Myocyte (in vitro differentiated cells): ENCODE data around the gene EPYC. TPM values are rescaled to one million over a fixed set of nuclear protein-coding genes. Genes with fewer than 3 reads are reported as not detected.

ENCODE experiments used
- DNase-seq: peaks from one replicate; pipeline ENCODE4 v3.0.0-alpha.2; 2012; ENCODE audit warnings: low read depth
- total RNA-seq: library from RNA; depleted of rRNA; stranded (reverse); fragments of >200 nt; gene quantifications from 2 replicates; pipeline ENCODE4 v1.2.3, GENCODE V29; 2014

The EPYC gene
- total RNA-seq, 1 donor from 2014 or later, result not detected

DNA sequence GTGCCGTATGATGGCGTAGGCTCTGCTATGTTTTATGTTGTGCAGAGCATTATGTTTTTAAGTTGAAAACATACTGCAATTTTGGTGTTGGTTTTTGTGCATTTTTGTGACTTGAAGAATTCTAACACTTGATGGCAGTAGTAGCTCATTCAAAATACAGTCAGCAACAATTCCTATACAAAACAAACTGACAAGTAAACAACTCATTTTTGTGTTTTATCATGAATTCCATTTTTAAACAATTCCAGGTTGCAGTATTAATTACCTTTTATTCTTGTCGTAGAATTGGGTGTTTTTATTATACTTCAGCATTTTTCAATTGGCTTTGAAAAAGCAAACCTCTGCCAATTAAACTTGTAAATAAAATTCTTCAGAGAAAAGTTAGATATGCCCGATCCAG is 45.7 kb downstream of the EPYC start:
- DNase-seq, result peak; percentile 39

DNA sequence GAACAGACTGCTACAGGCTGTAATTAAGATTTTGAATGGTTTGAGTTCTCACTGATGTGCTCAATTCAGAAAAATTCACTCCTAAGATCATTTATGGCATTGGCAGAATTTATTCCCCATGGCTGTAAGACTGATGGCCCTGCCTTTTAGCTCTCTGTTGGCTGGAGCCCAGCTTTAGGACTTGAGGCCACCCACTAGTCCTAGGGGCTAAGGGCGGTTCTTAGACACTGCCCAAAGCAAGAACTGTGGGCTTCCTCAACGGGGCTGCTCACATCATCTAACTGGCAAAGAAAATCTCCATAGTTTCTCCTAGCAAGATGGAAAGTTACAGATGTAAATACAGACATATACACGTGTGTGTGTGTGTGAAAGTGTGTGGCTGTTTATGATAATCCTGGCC is 46.4 kb downstream of the EPYC start:
- no peak for DNase-seq

DNA sequence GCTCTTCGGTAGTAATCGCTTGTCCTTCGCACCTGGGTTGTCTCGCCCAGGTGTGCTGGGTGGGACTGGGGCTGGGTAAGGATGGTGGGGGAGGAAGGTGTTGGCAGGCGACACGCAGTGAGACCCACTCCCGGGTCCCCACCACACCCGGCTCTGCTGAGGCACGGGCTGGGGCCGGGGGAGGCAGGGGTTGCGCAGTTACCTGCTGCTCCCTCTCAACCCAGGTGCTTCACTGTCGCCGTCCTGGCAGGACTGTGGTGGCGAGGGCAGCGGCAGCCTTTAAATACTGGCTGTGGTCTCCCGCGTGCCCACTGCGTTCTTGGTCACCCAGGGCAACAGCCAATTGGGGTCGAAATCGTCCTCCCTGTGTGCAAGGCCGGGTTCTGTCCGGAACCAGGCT is 49.9 kb downstream of the EPYC start, which contains the start of gene CCER1:
Gene CCER1 (minus strand): TSS at position 256 of the 400 bp plus-strand sequence. CDS start 434 bp downstream, outside the sequence.
- no peak for DNase-seq

DNA sequence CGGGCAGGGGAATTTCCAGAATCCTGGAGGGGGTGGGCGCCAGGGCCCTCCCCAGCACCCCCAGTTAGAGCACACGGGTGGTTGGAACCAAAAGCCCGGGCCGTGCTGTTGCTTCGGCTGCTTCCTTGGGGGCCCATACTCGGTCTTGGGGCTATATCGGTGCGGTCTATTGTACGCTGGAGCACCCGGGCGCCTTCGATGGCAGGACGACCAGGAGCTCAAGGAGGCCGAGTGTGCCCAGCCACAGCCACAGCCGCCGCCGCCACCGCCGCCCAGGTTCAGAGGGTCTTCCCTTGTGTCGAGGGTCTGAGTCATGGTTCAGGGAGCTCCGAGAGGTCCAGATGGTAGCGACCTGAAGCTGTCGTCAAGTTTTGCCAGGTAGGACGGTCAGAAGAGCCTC is 50.3 kb downstream of the EPYC start:
- no peak for DNase-seq

DNA sequence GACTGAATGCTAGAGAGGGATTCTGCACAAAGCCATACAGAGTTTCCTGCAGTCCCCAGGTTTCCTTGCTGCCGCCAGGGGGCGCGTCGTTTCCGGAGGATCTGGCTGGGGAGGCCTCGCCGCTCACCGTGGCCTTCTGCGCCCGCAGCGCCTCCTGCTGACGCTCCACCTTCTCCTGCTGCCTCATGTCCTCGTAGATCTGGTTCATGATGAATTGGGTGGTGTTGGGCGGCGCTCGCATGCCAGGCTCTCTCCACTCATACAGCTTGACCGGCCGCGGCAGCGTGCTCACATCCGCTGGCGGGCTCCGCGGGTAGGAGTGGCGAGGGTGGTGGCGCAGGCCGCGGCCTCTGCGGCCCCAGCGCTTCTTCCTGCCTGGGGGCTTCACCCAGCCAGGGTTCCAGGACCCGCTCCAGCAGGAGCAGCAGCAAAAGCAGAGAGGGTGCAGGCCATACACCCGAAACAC is 50.8 kb downstream of the EPYC start:
- DNase-seq, result no peak

DNA sequence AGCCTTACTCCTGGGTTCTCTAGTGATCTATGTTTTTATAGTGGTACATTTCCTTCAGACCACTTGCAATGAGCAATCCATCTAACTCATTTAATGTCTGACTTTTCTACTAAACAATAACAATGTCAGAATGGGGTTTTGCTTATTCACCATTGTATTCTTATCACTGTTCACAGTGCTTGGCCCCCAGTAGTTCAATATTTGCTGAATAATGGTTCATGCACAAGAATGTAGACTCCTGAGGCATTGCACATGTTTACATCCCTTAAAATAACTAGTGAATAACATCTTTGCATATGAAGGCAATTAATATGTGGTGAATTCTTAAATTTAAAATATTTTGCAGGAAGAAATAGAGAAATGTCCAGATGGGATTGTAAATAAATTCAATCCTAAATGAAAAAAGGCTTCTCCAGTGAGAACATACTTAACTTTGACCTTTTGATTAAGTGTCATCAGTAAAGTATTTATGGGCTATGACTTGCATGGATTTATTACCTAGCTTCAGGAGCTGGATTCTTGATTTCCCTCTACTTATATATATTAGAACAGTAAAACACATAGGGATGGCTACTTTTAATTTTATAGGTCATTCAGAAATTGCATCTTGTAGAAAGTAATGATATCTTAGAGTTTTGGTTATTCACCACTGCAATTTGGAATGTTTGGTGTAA is 53.2 kb downstream of the EPYC start:
- no peak for DNase-seq

DNA sequence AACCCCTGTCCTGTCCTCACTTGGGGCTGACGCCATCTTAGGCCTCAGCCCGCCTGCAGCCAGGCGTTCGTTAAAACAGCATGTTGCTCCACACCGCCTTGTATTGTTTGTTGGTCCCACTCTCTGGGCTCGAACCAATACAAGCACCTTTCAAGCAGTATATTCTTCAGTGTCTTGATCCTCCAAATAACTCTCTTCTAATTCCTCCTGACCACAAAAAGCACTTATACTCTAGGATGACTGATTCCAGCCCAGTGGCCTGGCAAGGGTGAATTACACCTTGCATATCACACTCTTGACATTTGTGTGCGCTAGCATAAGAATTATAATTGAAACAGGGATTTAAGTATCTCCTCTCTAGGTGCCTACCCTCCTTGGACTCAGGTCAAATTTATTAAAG is 56.9 kb downstream of the EPYC start:
- no peak for DNase-seq

DNA sequence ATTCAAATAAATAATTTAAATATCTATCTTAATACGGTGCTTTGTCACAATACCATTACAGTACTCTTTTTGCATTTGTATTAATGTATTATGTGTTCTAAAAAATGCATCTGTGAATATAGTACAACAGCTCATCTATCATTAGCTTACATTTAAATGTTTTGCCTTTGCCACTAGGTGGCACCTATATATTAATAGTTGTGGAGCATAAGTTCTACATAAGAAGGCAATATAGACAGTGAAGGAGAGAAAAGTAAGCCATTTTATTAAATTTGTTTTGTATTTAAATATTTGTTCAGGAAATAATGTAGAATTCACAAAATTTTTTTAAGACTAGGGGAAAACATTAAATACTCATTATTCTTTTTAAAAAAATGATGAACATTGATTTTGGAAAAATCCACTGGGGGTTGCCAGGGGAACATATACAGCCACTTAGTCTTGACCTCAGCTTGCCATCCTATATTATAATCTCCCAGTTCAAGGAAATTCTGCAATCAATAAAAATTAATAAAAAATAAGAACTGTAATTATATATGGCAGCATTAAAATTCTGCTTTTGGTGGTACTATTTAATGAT is 59.6 kb downstream of the EPYC start:
- peak; percentile 21 for DNase-seq

DNA sequence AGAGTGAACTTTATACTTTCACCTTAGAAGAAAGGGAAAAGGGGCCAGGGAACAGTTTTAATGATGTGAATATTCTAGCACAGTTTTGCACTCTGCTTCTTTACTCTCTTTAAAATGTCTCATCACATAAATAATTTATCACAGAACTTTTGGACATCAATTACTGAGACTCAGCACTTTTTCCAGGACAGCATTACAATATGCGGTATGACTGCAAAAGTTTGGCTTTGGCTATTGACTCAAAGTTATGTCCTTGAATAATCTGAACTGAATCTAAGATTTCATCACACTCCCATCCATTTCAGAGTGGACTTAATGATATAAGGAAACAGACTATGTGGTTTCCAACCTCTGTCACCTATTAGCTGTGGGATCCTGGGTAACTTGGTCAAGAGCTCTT is 61.5 kb downstream of the EPYC start:
- no peak for DNase-seq

DNA sequence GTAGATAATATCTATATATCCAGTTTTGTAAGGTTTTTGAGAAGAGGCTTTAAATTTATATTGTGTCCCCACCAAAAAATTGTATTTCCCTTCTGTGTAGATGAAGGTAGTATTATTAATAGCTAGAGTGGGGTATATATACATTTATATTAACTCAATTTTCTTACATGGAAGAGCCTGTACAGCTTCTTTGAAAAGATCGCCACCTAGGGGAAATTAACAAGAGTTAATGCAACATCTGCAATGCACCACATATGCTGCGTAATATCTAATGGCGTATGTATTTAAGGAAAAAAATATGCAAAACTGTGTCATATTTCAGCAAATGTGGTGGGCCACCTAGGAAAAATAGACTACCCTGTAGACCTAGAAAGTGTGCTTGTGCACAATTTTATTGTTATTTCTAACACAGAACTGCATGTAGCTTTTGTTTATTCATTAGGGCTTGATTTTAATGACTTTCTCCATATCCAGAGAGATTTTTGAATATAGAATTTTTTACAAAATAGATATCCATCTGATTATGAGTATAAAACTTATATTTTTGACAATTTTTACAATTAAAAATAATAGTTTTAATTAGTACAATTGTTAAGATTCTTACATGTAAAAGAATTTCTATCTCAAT is 63.8 kb downstream of the EPYC start:
- peak; percentile 41 for DNase-seq

DNA sequence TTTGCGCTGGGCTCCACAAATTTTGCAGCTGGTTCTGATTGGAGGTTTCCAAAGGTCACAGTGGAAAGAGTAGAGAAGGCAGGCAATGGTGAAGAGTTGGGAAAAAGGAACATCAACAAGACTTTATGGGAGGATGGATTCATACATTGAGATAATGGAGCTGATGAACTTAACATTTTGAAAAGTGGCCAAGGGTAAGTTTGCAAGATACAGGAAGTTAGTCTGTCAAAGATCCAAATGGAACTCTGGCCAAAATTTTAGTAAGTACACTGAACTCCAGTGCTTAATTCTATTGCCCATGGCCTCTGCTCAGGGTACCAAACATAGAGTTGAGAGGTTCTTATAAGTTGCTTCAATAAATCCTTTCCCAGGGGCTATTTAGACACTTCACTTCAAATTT is 65.4 kb downstream of the EPYC start:
- DNase-seq, result no peak

DNA sequence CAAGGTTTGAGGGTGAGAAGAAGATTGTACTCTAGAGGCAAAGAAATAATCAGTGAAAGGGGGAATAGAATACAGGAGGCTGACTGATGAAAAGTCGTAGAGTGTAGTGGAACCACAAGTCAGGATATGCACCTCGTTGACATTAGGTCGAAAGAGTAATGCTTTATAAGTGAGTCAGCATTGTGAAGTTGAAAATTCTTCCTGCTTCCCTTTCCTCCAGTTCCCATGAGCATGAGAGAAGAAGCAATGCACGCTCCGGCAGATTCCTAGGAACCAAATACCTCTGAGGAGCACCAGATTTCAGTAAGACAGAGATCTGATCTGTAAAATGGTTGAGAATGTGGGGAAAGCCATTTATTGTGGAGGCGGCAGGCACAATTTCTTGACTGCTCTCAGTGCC is 66.3 kb downstream of the EPYC start:
- DNase-seq, result peak; percentile 20

DNA sequence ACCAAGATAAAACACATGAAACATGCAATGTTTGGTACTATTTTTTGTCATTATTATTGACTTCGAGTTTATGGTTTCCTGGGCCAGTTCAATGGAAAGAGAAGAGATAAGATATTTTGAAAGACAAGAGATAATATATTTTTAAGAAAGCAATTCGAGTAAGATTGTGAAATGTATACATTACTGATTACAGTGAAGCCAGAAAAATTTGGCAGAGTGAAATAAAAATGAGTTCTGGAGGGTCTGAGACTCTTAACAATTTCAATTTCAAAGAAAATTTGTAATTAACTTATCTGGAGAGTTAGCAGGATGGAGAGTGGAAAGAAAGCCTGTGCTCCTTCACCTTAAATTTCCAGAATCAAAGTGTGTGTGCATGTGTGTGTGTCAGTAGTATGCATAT is 67.1 kb downstream of the EPYC start:
- DNase-seq, result no peak

DNA sequence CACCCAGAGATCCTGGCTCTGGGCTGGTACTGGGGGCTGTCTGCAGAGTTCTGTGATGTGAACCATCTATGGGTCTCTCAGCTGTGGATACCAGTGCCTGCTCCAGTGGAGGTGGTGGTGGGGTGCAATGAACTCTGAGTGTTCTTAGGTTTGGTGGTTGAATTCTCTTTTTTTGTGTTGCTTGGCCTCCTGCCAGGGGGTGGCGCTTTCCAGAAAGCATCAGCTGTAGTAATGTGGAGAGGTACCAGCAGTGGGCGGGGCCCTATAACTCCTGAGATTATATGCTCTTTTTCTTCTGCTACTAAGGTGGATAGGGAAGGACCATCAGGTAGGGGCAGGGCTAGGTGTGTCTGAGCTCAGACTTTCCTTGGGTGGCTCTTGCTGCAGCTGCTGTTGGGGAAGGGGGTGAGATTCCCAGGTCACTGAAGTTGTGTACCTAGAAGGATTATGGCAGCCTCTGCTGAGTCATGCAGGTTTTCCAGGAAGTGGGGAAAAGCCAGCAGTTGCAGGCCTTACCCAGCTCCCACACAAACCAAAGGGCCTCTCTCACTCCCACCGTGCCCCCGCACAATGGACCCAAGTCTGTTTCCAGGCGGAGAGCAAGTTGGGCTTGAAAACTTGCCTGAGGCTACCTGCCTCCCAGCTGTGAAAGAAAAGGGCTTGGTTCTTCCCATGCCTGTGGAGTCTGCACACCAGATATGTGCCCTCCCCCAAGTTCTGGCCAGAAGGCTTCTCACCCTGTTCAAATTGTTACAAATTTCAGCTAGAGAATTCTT is 68.4 kb downstream of the EPYC start:
- no peak for DNase-seq

DNA sequence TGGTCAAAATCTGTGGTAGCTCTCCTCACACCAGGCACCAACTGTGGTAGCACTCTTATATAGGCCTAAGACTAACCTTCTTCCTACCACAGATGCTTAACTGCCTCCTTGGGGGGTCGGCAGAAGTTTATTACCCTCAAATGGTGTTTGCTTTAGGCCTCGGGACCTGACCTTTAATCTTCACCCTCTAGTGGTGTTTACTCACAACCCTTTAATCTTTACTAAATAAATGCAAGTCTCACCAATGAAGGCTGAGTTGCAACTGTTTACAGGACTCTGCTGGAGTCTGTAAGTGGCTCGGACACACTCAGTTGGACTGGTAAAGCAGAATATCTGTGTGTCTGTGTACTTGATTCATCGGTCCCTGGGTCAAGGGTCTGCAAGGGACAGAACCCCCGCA is 79.2 kb downstream of the EPYC start:
- DNase-seq, result no peak

DNA sequence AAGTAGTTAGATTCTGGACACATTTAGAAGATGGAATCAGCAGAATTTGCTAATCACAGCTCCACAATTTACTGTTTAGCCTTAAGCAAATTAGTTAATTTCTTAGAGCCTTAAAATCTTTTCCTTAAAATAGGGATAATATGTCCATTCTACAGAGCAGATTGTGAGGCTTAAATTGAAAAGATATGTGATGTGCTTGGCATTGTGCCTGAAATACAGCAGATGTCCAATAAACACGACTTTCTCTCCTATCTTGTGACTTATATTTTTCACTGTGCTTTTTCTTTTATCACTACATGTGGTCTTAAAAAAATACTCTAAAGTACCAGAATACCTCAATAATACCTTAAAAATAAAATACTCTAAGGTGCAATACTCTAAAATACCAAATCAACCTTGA is 80.4 kb downstream of the EPYC start:
- DNase-seq, result no peak

DNA sequence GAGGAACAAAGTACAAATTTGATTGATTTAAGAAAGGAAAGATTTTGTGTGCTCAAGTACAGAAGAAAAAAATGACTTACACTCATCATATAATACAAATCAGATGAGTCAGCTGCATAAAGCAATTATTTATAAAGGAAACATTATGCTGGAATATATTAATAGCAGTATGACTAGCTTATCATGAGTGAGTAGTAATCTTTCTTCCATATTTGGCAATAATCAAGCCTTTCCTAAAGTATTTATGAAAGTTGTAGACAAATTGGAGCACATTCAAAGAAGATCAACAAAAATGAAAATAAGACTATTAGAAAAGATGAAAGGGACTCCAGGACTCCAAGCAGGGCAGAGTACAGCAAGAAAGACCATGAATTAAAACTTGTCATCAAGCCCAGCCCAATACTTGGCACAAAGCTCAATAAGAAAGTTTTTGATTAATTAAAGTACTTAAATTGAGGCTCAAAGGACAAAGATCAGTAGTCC is 82.6 kb downstream of the EPYC start:
- DNase-seq, result peak; percentile 55

DNA sequence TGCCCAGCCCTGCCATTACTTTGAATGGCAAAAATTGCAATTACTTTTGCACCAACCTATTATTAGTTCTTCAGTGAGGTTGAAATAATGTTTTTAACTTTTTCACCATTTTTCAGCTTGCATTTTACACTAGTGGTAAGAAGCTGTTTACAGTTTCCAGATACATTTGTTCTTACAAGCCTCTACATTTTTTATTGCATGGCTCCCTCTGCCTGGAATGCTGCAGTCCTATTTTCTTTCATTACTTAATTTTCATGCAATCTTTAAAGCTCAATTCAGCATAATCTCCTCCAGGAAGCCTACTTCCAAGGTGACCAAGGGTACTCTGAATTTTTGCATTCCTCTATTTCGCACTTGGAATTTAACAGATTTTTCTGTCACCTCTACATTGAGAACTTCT is 83.2 kb downstream of the EPYC start:
- DNase-seq, result no peak

DNA sequence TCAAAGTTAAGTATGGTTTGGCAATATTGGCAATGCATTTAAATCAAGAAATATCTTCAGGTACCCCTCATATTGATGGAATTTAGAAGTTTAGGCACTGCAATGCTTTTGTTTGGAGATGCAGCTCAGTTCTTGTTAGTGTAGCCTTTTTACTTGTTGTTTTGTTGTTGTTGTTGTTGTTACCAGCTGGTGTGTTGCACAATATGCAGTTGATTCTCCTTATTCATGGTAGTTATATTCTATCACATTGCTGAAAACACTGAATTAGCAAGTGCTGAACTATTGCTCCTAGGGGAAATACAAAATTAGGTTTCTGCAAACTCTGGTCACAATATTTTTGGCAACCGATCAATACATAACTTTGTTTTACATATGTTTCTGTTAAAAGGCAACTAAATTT is 84.5 kb downstream of the EPYC start:
- no peak for DNase-seq

DNA sequence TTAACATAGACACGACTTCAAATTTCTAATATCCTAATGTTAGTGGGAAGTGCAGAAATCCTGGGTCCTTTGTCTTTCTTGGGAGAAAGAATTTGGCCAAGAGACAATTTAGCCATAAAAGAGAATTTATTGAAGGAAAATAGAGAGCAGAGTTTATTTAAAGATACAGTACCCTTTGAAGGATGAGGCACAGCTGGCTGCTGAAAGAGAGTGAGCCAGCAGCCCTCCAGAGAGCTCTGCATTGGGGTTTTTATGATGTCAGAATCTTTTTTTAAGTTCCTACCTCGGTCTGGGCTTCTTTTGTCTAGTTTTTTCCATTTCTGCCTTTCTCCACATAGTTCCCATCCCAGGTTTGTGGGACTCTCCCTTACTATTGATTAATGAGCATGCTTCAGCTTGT is 87.3 kb downstream of the EPYC start:
- DNase-seq, result peak; percentile 44

DNA sequence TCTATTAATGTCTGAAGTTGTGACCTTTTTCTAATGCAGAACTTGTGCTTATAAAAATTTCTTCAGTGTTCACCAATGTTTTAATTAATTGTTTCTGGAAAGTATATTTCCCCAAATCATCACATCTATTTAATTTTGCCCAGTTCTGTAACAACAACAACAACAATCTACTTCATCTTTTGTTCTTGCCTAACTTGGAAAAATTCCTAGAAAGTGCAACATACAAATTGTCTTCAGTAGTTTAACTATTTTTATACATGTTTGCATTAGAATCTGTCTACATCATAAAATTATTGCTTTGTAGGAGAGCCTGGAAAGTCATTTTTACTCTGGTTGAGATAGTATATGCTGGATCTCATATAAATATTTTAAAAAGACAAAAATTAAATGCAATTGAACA is 88.3 kb downstream of the EPYC start:
- no peak for DNase-seq

DNA sequence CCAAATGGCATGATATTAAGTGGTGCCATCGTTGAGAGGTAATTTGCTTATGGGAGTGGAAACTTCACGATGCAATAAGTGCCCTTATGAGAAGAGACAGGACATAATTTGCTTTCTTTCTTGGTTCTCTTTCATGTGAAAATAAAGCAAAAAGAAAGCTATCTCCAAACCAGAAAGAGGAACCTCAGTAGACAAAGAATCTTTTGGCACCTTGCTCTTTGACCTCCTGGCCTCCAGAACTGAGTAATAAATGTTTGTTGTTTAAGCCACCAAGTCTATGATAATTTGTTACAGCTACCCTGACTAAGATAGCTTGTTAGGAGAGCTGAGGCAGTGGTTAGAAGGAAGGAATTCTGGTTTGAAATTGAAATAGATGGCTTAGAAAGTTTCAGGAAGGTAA is 89.4 kb downstream of the EPYC start:
- DNase-seq, result no peak
